Head of caudate nucleus (tissue), 42 donors: ENCODE measurements around the gene ADAMTS13.
A peak's percentile ranks its signal among the peaks of the same experiment; 100 is the strongest.

Experiments used
- DNase-seq, 42 donors: peaks; one replicate each; pipeline versions ENCODE4 v3.0.0 to v3.0.0-alpha.2; 2020 to 2021; ENCODE audit warnings: mixed read lengths in 7 of 42
- intact Hi-C: fragments of 100-400 bp; cut with DNase I; formaldehyde crosslinking; loops from one replicate; pipeline ENCODE4 v1.15.0; 2022

The ADAMTS13 gene

GRCh38 chr9:133415170-133415569 is 7.0 kb upstream of the ADAMTS13 start:
- DNase-seq = no peak
- intact Hi-C loops = loop anchor here (5.0 to 10.0 kb wide), 2 partner anchors 42 to 60 kb away; partner anchors contain the start of genes CACFD1, SURF1 and SURF2

DNA sequence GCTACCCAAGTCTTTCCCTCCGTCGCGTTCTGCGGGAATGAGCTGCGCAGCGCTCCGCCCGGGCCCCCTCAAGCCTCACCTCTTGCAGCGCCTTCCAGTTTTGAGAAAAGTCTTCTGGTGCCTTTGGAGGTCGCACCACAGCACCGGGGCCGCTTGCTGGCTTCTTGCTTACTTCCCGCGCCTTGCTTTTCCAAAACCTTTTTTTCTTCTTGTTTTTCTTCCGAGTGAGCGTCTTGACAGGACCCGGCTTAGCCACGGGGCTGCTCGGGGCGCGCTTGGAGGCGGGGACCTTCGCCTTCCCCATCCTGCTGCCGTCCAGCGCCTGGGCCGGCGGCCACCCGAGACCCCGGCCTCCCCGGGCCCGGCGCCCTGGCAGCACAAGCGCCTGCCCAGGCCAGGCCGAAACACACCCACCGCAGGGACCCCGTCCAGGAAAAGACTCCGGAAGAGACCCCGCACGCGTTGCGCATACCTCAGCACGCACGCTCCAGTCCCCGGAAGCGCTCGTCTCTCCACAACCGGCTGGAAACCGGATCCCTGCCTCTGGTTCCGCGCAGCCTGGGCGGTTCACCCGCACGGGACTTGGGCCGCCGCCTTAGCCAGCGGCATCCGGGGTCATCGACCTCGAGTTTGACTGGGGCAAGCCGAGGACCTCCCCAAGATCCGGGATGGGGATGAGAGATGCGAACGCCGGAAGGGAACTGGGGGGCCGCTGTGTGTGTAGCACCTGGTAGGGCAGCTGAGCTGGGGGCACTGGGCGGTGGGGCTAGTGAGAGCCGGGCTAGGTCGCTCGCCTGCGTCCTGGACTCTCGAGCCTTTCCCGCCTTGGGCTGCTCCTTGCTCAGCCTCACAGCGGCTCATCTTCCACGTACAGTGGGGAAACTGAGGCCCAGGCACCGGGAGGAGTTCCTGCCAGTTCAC is 4.4 kb upstream of the ADAMTS13 start, which contains the start of gene REXO4:
REXO4 (minus strand) TSS at position 470 of the 921 bp plus-strand sequence; CDS start at position 304, 166 bp downstream.
- intact Hi-C loops = loop anchor here (5.0 to 10.0 kb wide), 2 partner anchors 40 to 63 kb away; partner anchors contain the start of genes CACFD1, SURF1 and SURF2
- peak; percentile 59 to 93 (median 82) for DNase-seq

- no peak for DNase-seq
- intact Hi-C loops = loop anchor here (5.0 to 10.0 kb wide), 2 partner anchors 38 to 64 kb away; partner anchors contain the start of genes CACFD1, SURF1 and SURF2
These were observed 3.2 kb upstream of the ADAMTS13 start for GRCh38 chr9:133419005-133419404.

DNA sequence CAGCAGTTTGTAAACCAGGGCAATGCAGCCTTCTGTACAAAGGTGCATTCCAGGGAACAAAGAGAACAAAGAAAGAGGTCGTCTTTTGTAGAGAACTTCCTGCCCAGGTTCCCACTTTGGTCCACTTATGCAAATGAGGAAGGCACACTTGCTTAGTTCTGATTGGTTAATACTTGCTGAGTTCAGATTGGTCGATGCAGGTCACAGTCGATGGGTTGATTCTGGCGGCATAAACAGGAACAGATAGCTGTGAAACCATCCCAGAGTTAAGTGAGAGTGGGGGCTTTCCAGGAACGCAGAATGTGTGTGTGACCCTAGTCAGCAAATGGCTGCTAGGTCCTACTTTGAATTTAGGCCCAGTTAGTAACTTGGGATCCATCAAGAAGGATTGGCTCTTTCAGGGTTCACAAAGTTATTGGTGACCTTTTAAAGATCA is 1.8 kb upstream of the ADAMTS13 start:
- intact Hi-C loops = no loop called here
- no peak for DNase-seq

DNA sequence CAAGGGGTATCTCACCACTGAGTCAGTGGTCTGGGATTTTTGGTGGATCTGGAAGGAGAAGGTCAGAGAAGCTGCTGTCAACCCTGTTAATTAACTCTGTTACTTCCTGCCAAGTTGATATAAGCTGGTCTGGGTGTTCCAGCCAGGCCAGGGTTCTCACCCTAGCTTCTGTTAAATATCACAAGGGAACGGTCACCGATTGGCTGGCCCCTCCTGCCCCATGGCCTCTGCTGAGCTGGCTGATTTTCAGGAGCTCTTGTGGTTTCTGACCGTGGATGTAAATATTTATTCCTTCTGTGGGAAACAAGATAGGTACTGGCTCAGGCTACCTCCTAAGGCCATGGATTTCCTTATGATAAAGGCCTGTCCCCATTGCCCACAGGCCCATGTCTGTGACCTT is 1.0 kb downstream of the ADAMTS13 start:
- intact Hi-C loops = no loop called here
- no peak for DNase-seq

GRCh38 chr9:133424187-133424586 is 2.0 kb downstream of the ADAMTS13 start:
- no peak for DNase-seq
- intact Hi-C loops = no loop called here

GRCh38 chr9:133425049-133425632 is 3.0 kb downstream of the ADAMTS13 start:
- intact Hi-C loops = no loop called here
- no peak for DNase-seq

- intact Hi-C loops = no loop called here
- DNase-seq = no peak
These were observed 3.8 kb downstream of the ADAMTS13 start for GRCh38 chr9:133426011-133426410.

DNA sequence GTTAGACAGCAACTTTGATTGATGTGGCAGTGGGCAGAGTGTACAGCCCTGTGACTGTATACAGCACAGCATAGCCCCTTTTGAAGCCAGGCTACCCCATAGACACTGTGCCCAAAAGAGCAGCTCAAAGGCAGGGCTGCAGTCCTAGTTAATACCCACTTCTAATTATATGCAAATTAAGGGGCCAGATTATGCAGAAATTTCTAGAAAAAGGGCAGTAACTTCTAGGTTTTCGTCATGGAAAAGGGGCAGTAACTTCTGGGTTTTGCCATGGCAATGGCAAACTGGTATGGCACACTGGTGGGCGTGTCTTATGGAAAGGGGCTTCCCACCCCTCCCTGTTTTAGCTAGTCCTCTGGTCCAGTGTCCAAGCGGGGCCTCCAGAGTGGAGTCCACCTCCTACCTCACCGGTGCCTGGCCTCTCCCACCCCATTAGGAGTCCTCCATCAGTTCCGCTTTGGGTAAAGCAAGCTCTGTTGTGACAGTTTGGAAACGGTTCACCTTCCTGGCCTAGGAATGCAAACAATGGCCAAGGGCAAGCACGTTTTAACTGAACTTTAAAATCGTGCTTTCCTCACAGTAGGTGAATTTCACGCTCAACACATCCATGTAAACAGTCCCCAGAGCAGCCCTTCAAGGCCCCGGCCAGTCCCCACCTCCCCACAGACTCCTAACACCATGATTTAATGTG is 5.6 kb downstream of the ADAMTS13 start:
- intact Hi-C loops = no loop called here
- no peak for DNase-seq

- DNase-seq = no peak
- intact Hi-C loops = no loop called here
These were observed 6.5 kb downstream of the ADAMTS13 start for GRCh38 chr9:133428617-133429101.

- intact Hi-C loops = no loop called here
- DNase-seq = no peak
These were observed 7.0 kb downstream of the ADAMTS13 start for GRCh38 chr9:133429214-133429613.

DNA sequence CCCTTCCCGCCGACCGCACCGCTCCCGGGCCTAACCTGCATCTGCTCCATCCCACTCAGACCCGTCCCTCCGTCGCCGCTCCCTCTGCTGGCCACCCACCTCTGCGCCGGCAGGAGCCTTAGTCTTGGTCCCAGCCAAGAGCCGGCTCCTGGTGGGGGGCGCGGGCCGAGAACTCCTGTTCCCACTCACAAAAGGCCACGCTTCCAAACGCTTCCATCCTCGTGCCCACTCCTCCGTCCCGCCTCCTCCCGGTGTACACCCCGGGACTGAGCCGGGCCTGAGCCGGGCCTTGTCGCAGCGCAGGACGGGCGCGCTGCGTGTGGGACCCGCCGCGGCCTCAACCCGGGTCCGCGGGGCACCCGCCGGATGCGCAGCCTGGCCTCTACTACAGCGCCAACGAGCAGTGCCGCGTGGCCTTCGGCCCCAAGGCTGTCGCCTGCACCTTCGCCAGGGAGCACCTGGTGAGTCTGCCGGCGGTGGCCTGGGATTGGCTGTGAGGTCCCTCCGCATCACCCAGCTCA is 7.5 kb downstream of the ADAMTS13 start:
- intact Hi-C loops = no loop called here

DNA sequence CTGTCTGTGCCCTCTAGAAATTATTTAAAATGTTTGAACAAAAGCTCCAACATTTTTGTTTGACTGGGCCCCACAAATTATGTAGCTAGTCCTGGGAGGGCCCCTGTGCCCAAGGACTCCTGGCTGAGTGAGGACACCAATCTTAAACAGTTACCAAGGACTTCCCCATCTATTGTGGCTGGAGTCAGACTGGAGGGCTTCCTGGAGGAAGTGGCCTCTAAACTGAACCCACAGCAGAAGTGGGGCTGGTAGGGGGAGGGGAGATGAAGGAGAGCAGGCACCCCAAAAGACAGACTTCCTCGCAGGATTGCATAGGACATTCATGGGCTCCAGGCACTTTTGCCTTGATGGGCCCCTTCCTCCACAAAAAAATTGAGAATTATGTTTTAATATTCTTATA is 8.1 kb downstream of the ADAMTS13 start:
- intact Hi-C loops = no loop called here
- DNase-seq = no peak

More for the DNA sequence above, 7.5 kb downstream of the ADAMTS13 start:
- no peak for DNase-seq

GRCh38 chr9:133433351-133433843 is 11.2 kb downstream of the ADAMTS13 start:
- intact Hi-C loops = no loop called here
- DNase-seq = no peak

DNA sequence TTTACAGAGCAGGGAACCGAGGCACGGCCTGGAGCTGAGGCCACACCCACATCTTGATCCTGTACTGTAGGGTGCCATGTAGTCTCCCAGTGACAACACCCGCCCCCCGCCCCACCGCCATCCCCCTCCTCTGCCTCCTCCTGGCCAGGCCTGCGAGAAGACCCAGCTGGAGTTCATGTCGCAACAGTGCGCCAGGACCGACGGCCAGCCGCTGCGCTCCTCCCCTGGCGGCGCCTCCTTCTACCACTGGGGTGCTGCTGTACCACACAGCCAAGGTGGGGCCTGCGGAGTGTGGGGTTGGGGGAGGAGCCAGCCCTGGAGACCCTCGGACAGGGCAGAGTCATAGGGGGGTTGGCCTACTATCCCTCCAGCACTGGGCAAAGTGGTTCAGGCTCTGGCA is 14.5 kb downstream of the ADAMTS13 start:
- intact Hi-C loops = no loop called here
- no peak for DNase-seq

- intact Hi-C loops = no loop called here
- no peak for DNase-seq
These were observed 15.8 kb downstream of the ADAMTS13 start for GRCh38 chr9:133437753-133438531.

GRCh38 chr9:133439337-133439736 is 17.2 kb downstream of the ADAMTS13 start:
- intact Hi-C loops = no loop called here
- no peak for DNase-seq

GRCh38 chr9:133440874-133441273 is 18.7 kb downstream of the ADAMTS13 start:
- intact Hi-C loops = no loop called here
- no peak for DNase-seq
